Measurements from ENCODE around the gene SLC25A4.

DNA sequence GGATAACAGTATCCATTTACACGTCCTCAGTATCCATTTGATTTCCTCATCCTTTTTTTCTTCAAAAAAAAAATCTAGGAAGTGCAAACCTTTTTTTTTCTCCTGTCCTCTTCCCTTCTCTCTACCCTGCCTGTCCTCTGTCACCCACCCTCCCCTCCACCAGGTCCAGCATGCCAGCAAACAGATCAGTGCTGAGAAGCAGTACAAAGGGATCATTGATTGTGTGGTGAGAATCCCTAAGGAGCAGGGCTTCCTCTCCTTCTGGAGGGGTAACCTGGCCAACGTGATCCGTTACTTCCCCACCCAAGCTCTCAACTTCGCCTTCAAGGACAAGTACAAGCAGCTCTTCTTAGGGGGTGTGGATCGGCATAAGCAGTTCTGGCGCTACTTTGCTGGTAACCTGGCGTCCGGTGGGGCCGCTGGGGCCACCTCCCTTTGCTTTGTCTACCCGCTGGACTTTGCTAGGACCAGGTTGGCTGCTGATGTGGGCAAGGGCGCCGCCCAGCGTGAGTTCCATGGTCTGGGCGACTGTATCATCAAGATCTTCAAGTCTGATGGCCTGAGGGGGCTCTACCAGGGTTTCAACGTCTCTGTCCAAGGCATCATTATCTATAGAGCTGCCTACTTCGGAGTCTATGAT is 1.7 kb downstream of the SLC25A4 start:
- TF ChIP-seq, protein P1, sequence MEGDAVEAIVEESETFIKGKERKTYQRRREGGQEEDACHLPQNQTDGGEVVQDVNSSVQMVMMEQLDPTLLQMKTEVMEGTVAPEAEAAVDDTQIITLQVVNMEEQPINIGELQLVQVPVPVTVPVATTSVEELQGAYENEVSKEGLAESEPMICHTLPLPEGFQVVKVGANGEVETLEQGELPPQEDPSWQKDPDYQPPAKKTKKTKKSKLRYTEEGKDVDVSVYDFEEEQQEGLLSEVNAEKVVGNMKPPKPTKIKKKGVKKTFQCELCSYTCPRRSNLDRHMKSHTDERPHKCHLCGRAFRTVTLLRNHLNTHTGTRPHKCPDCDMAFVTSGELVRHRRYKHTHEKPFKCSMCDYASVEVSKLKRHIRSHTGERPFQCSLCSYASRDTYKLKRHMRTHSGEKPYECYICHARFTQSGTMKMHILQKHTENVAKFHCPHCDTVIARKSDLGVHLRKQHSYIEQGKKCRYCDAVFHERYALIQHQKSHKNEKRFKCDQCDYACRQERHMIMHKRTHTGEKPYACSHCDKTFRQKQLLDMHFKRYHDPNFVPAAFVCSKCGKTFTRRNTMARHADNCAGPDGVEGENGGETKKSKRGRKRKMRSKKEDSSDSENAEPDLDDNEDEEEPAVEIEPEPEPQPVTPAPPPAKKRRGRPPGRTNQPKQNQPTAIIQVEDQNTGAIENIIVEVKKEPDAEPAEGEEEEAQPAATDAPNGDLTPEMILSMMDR (conservative IDR thresholded peaks at IDR 0.05; ENCODE audit: low read length) = no peak
- TF ChIP-seq EZH2phosphoT487 (IDR thresholded peaks at IDR 0.05; ENCODE audit: borderline replicate concordance, low read depth, low read length) = no peak
